Measurements from ENCODE around the gene MYCBP.
A peak's percentile ranks its signal among the peaks of the same experiment; 100 is the strongest.

The MYCBP gene

DNA sequence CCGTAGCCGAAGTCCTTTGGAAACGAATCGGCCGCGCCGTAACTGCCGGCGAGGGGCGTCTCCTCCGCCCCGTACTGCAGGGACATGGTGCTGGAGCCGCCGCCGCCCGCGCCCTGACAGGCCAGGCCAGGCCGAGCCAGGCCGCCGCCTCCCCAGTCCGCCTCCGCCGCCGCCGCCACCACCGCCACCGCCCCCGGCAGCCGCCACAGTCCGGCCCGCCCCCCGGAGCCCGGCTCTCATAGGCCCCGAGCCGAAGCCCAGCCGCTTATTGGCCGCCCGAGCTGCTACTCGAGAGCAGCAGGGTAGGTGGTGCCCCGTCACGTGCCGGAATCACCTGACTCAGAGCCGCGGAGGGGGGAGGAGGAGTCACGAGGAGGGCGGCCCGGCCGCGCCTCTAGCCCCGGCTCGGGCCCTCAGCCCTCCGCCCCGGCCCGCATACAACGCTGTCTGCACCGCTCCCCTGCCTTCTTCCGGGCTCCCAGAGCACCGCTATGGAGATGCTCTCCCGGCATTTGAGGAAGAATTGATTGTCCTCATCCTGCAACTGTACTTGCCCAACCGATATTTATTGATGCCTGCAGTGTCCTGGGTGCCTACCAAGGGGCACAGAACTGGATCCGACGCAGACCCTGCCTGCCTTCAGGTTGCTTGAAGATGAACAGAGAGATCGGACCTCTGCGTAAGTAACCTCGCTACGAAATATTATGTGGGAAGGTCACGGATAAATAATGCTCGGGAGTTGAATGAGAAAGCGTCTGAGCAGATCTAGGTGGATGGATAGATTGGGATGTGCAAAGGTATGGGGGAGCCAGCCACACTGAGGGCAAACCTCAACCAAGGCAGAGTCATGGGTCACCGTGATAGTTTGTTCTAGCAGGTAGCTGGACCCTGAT is 13.3 kb downstream of the MYCBP start, which contains the start of gene RRAGC:
Gene RRAGC (minus strand): TSS at position 212 of the 893 bp plus-strand sequence. CDS start 126 bp downstream, at position 86.
- TF ChIP-seq FOXP2 (optimal IDR thresholded peaks at IDR 0.05; ENCODE audit: borderline replicate concordance, extremely low read depth, extremely low read length, insufficient read depth) = peak; percentile 22
- peak; percentile 88; the same call in 1 of the 2 replicates for TF ChIP-seq SIN3A (IDR thresholded peaks at IDR 0.05; ENCODE audit: borderline replicate concordance, insufficient read depth, low read length)
- TF ChIP-seq REST (IDR thresholded peaks at IDR 0.05; ENCODE audit: insufficient read depth in 1 of 2, low read depth in 2 of 2, low read length in 2 of 2) = no peak
- TF ChIP-seq POLR2AphosphoS5 (IDR thresholded peaks at IDR 0.05; ENCODE audit: low read depth, low read length) = no peak
- TF ChIP-seq TAF1 (IDR thresholded peaks at IDR 0.05; ENCODE audit: borderline replicate concordance, insufficient read depth, low read length) = 0 out of 2 replicates have a peak, but pooled peaks have one; percentile 58

DNA sequence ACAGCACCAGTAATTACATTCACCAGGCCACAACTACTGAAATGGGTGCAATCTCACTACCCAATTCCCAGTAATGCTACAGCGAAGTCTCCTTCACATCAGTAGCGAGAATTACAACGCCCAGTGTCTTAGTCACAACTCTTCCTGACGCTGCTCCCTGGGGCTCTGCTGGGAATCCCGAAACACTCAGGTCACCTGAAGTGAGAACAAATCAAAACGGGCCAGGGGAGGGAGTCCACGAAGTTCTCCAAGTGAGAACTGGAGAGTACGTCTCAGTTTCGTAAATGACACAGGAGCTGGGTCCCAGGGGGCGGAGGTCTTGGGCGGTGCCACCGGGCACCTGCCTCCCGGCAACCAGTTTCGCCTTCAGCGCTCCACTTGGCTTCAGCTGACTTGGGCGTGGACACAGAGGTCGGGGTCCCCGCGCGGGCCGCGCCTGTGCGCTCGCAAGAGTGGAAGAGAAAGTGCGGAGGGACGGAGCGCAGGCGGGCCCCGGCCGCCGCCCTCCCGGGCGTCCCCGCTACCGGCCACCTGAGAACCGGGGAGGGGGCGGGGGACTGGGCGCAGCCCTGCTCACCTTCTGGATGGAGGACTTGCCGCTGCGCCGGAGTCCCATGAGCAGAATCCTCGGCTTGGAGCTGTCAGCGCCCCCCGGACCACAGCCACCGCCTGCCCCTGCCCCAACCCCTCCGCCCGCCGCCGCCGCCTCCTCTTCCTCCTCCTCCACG is 14.2 kb downstream of the MYCBP start:
- TF ChIP-seq FOXP2 (optimal IDR thresholded peaks at IDR 0.05; ENCODE audit: borderline replicate concordance, extremely low read depth, extremely low read length, insufficient read depth) (no peak), SIN3A (IDR thresholded peaks at IDR 0.05; ENCODE audit: borderline replicate concordance, insufficient read depth, low read length) (no peak), POLR2AphosphoS5 (IDR thresholded peaks at IDR 0.05; ENCODE audit: low read depth, low read length) (no peak), TAF1 (IDR thresholded peaks at IDR 0.05; ENCODE audit: borderline replicate concordance, insufficient read depth, low read length) (no peak), REST (IDR thresholded peaks at IDR 0.05; ENCODE audit: insufficient read depth in 1 of 2, low read depth in 2 of 2, low read length in 2 of 2) (no peak)

DNA sequence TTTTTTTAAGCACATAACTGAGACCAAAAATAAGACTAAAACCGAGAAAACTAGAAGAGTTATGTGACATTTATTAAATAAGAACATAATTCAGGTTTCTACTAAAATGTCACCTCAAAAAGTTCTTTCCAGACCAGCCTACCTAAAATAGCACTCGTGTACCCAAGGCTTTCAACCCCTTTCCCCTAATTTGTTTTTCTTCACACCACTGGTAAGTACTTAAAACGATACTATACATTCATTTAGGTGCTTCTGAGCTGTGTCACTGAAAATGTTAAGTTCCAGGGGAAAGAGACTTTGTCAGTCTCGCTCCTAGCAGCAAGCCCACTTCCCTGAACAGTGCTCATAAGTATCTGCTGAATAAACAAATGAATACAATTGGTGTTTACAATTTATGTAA is 20.4 kb downstream of the MYCBP start:
- TF ChIP-seq FOXP2 (optimal IDR thresholded peaks at IDR 0.05; ENCODE audit: borderline replicate concordance, extremely low read depth, extremely low read length, insufficient read depth) = no peak
- TF ChIP-seq TAF1 (IDR thresholded peaks at IDR 0.05; ENCODE audit: borderline replicate concordance, insufficient read depth, low read length) = no peak
- TF ChIP-seq REST (IDR thresholded peaks at IDR 0.05; ENCODE audit: insufficient read depth in 1 of 2, low read depth in 2 of 2, low read length in 2 of 2) = no peak
- no peak for TF ChIP-seq SIN3A (IDR thresholded peaks at IDR 0.05; ENCODE audit: borderline replicate concordance, insufficient read depth, low read length)
- no peak for TF ChIP-seq POLR2AphosphoS5 (IDR thresholded peaks at IDR 0.05; ENCODE audit: low read depth, low read length)

- TF ChIP-seq FOXP2 (optimal IDR thresholded peaks at IDR 0.05; ENCODE audit: borderline replicate concordance, extremely low read depth, extremely low read length, insufficient read depth) = no peak
Observed at GRCh38 chr1:38848071-38848470, 25.1 kb downstream of the MYCBP start.

GRCh38 chr1:38846210-38846609 is 26.9 kb downstream of the MYCBP start:
- TF ChIP-seq REST (IDR thresholded peaks at IDR 0.05; ENCODE audit: insufficient read depth in 1 of 2, low read depth in 2 of 2, low read length in 2 of 2) = no peak
- no peak for TF ChIP-seq POLR2AphosphoS5 (IDR thresholded peaks at IDR 0.05; ENCODE audit: low read depth, low read length)
- TF ChIP-seq FOXP2 (optimal IDR thresholded peaks at IDR 0.05; ENCODE audit: borderline replicate concordance, extremely low read depth, extremely low read length, insufficient read depth) = no peak
- TF ChIP-seq SIN3A (IDR thresholded peaks at IDR 0.05; ENCODE audit: borderline replicate concordance, insufficient read depth, low read length) = no peak
- no peak for TF ChIP-seq TAF1 (IDR thresholded peaks at IDR 0.05; ENCODE audit: borderline replicate concordance, insufficient read depth, low read length)
